Trophoblast cell (in vitro differentiated cells and primary cell): Measurements from ENCODE around the gene HEXIM2.

Source experiments
- DNase-seq, 2 donors: peaks; one replicate each; pipeline ENCODE4 v3.0.0-alpha.2; 2016
- H2AFZ ChIP-seq: 2 replicates; pipeline ENCODE4 v1.6.1; 2013; ENCODE audit warnings: low read length, moderate library complexity, mild to moderate bottlenecking; ENCODE audit not compliant: insufficient read depth, poor library complexity
- H2AK5ac ChIP-seq: 2 replicates; pipeline ENCODE4 v1.6.1; 2013; ENCODE audit warnings: mild to moderate bottlenecking, low read length
- H2BK120ac ChIP-seq: 2 replicates; pipeline ENCODE4 v1.6.1; 2013; ENCODE audit warnings: low read length, mild to moderate bottlenecking, moderate library complexity; ENCODE audit not compliant: insufficient read depth, poor library complexity
- H2BK12ac ChIP-seq: 2 replicates; pipeline ENCODE4 v1.6.1; 2013; ENCODE audit warnings: mild to moderate bottlenecking, low read length, moderate library complexity
- H2BK5ac ChIP-seq: 2 replicates; pipeline ENCODE4 v1.6.1; 2013; ENCODE audit warnings: low read length, low read depth, moderate library complexity, mild to moderate bottlenecking; ENCODE audit not compliant: poor library complexity
- H3K14ac ChIP-seq: 2 replicates; pipeline ENCODE4 v1.6.1; 2013; ENCODE audit warnings: mild to moderate bottlenecking, low read length
- H3K18ac ChIP-seq: 2 replicates; pipeline ENCODE4 v1.6.1; 2013; ENCODE audit warnings: mild to moderate bottlenecking, low read length
- H3K23ac ChIP-seq: 2 replicates; pipeline ENCODE4 v1.6.1; 2013; ENCODE audit warnings: low read length
- H3K27ac ChIP-seq: 2 replicates; pipeline ENCODE4 v1.5.1; 2013; ENCODE audit warnings: low read depth, mild to moderate bottlenecking, inconsistent platforms, low read length, moderate library complexity
- H3K27me3 ChIP-seq: 2 replicates; pipeline ENCODE4 v1.6.1; 2013; ENCODE audit warnings: inconsistent platforms, mild to moderate bottlenecking, low read length, moderate library complexity; ENCODE audit not compliant: insufficient read depth
- H3K36me3 ChIP-seq, 2 experiments: 1 replicate in 1 of 2; 2 replicates in 1 of 2; pipeline ENCODE4 v1.6.1; 2013; ENCODE audit warnings: low read length in 2 of 2, mild to moderate bottlenecking in 2 of 2, moderate library complexity in 1 of 2; ENCODE audit not compliant: insufficient read depth in 2 of 2, control insufficient read depth in 1 of 2
- H3K4ac ChIP-seq: 2 replicates; pipeline ENCODE4 v1.6.1; 2013; ENCODE audit warnings: low read depth, mild to moderate bottlenecking, low read length, moderate library complexity
- H3K4me1 ChIP-seq, 2 experiments: 1 replicate in 1 of 2; 2 replicates in 1 of 2; pipeline ENCODE4 v1.6.1; 2013; ENCODE audit warnings: low read length in 2 of 2, mild to moderate bottlenecking in 2 of 2, moderate library complexity in 1 of 2; ENCODE audit not compliant: insufficient read depth in 2 of 2, control insufficient read depth in 1 of 2
- H3K4me2 ChIP-seq: 2 replicates; pipeline ENCODE4 v1.6.1; 2013; ENCODE audit warnings: inconsistent platforms, mild to moderate bottlenecking, low read length, moderate library complexity
- H3K4me3 ChIP-seq: 2 replicates; pipeline ENCODE4 v1.5.1; 2013; ENCODE audit warnings: mild to moderate bottlenecking, low read depth, low read length, inconsistent platforms
- H3K79me1 ChIP-seq: one replicate; pipeline ENCODE4 v1.6.1; 2013; ENCODE audit warnings: low read length
- H3K79me2 ChIP-seq: 2 replicates; pipeline ENCODE4 v1.6.1; 2013; ENCODE audit warnings: low read length, mild to moderate bottlenecking; ENCODE audit not compliant: control insufficient read depth, insufficient read depth, poor library complexity
- H3K9ac ChIP-seq: 2 replicates; pipeline ENCODE4 v1.6.1; 2013; ENCODE audit warnings: mild to moderate bottlenecking, low read length
- H3K9me3 ChIP-seq: 2 replicates; pipeline ENCODE4 v1.6.1; 2013; ENCODE audit warnings: low read depth, mild to moderate bottlenecking, control low read depth, inconsistent platforms, low read length; ENCODE audit not compliant: insufficient read depth
- H4K12ac ChIP-seq: 2 replicates; pipeline ENCODE4 v1.6.1; 2013; ENCODE audit warnings: low read depth, mild to moderate bottlenecking, low read length, moderate library complexity
- H4K8ac ChIP-seq: 2 replicates; pipeline ENCODE4 v1.6.1; 2013; ENCODE audit warnings: low read depth, mild to moderate bottlenecking, low read length, moderate library complexity
- H4K91ac ChIP-seq: one replicate; pipeline ENCODE4 v1.6.1; 2013; ENCODE audit warnings: low read depth, mild to moderate bottlenecking, low read length, moderate library complexity
- WGBS: extraction: QIAGEN DNeasy Blood & Tissue Kit; methylation state at CpG from one replicate; pipeline ENCODE4 v1.1.7; 2013; ENCODE audit warnings: missing lambda C conversion rate; ENCODE audit not compliant: insufficient read length, insufficient coverage; ENCODE audit errors: extremely low coverage; 5-methylcytosine and 5-hydroxymethylcytosine counted together

The HEXIM2 gene

GRCh38 chr17:45149037-45149668 lies 12.5 kb upstream of the HEXIM2 start:
- peak overlapping the region; percentile 31 for H2BK12ac ChIP-seq
- no peaks in the 10 kb centered on the region for H3K27me3 ChIP-seq
- peaks cover 29% of the 10 kb centered on the region for H3K79me1 ChIP-seq
- no peaks in the 10 kb centered on the region for H3K9me3 ChIP-seq
- H3K4me3 ChIP-seq: peak overlapping the region; percentile 90
- peaks cover 16% of the 10 kb centered on the region for H3K79me2 ChIP-seq
- peak overlapping the region; percentile 64 for H4K8ac ChIP-seq
- H4K91ac ChIP-seq: peak overlapping the region; percentile 86
- peak overlapping the region; percentile 89 for H2BK5ac ChIP-seq
- H4K12ac ChIP-seq: peak overlapping the region; percentile 68
- peak overlapping the region; percentile 81 for H2BK120ac ChIP-seq
- DNase-seq: peak; percentile 58 to 72
- H3K36me3 ChIP-seq: no peaks in the 10 kb centered on the region
- H3K27ac ChIP-seq: peak overlapping the region; percentile 91
- H3K9ac ChIP-seq: peak overlapping the region; percentile 85
- peak overlapping the region; percentile 93 for H3K14ac ChIP-seq
- H3K4me1 ChIP-seq: peaks cover 9 to 23% of the 10 kb centered on the region in 2 experiments
- H3K4me2 ChIP-seq: peak overlapping the region; percentile 88
- peak overlapping the region; percentile 95 for H3K18ac ChIP-seq
- peak overlapping the region; percentile 48 for H2AFZ ChIP-seq
- no peak overlapping the region for H3K23ac ChIP-seq
- H3K4ac ChIP-seq: peak overlapping the region; percentile 75
- peak overlapping the region; percentile 34 for H2AK5ac ChIP-seq
- no CpG with 5 or more reads among the region's 32 CpGs for WGBS

- peak overlapping the region; percentile 93 for H3K14ac ChIP-seq
- peak overlapping the region; percentile 68 for H4K12ac ChIP-seq
- DNase-seq: peak; percentile 25 to 58
- H2AFZ ChIP-seq: no peak overlapping the region
- no CpG with 5 or more reads among the region's 56 CpGs for WGBS
- peak overlapping the region; percentile 85 for H3K9ac ChIP-seq
- peak overlapping the region; percentile 89 for H2BK5ac ChIP-seq
- H3K27me3 ChIP-seq: no peaks in the 10 kb centered on the region
- H3K23ac ChIP-seq: no peak overlapping the region
- H3K4me1 ChIP-seq: peaks cover 4 to 15% of the 10 kb centered on the region in 2 experiments
- peak overlapping the region; percentile 34 for H2AK5ac ChIP-seq
- H2BK12ac ChIP-seq: no peak overlapping the region
- H4K8ac ChIP-seq: peak overlapping the region; percentile 64
- H4K91ac ChIP-seq: peak overlapping the region; percentile 86
- H3K4ac ChIP-seq: peak overlapping the region; percentile 75
- peak overlapping the region; percentile 91 for H3K27ac ChIP-seq
- peak overlapping the region; percentile 56 for H3K18ac ChIP-seq
- peak overlapping the region; percentile 81 for H2BK120ac ChIP-seq
- no peaks in the 10 kb centered on the region for H3K9me3 ChIP-seq
- H3K36me3 ChIP-seq: no peaks in the 10 kb centered on the region
- peak overlapping the region; percentile 90 for H3K4me3 ChIP-seq
- H3K79me2 ChIP-seq: peaks cover 12% of the 10 kb centered on the region
- H3K4me2 ChIP-seq: peak overlapping the region; percentile 88
- H3K79me1 ChIP-seq: peaks cover 21% of the 10 kb centered on the region
Observed at GRCh38 chr17:45149669-45150664, 11.7 kb upstream of the HEXIM2 start.

- no peak overlapping the region for H4K12ac ChIP-seq
Observed at GRCh38 chr17:45150911-45151809, 10.5 kb upstream of the HEXIM2 start.

GRCh38 chr17:45155029-45155428 lies 6.6 kb upstream of the HEXIM2 start:
- Histone ChIP-seq H2AFZ (no peak overlapping the region), H3K27ac (peak overlapping the region; percentile 73), H4K8ac (no peak overlapping the region), H3K9ac (no peak overlapping the region), H4K12ac (no peak overlapping the region), H3K79me1 (peaks cover 5% of the 10 kb centered on the region), H2BK120ac (no peak overlapping the region), H3K18ac (no peak overlapping the region), H3K4me1 (peaks cover 7 to 21% of the 10 kb centered on the region in 2 experiments), H3K79me2 (peaks cover under 1% of the 10 kb centered on the region), H3K4me3 (no peak overlapping the region), H2AK5ac (no peak overlapping the region), H3K23ac (no peak overlapping the region), H2BK5ac (peak overlapping the region; percentile 31), H3K4me2 (peak overlapping the region; percentile 44), H2BK12ac (no peak overlapping the region), H3K14ac (no peak overlapping the region), H3K27me3 (no peaks in the 10 kb centered on the region), H4K91ac (peak overlapping the region; percentile 45), H3K9me3 (no peaks in the 10 kb centered on the region), H3K36me3 (no peaks in the 10 kb centered on the region), H3K4ac (no peak overlapping the region)
- no CpG with 5 or more reads among the region's 4 CpGs for WGBS
- no peak for DNase-seq

More at GRCh38 chr17:45150911-45151809, 10.5 kb upstream of the HEXIM2 start:
- H3K23ac ChIP-seq: no peak overlapping the region
- no peak overlapping the region for H4K91ac ChIP-seq
- H2BK5ac ChIP-seq: no peak overlapping the region
- H3K4ac ChIP-seq: peak overlapping the region; percentile 27
- no peak overlapping the region for H4K8ac ChIP-seq
- H2BK120ac ChIP-seq: no peak overlapping the region
- no peak overlapping the region for H2BK12ac ChIP-seq
- H2AFZ ChIP-seq: no peak overlapping the region
- no peaks in the 10 kb centered on the region for H3K36me3 ChIP-seq
- peak overlapping the region; percentile 19 for H3K27ac ChIP-seq
- no peak overlapping the region for H3K9ac ChIP-seq
- H3K4me2 ChIP-seq: peak overlapping the region; percentile 54
- H3K79me1 ChIP-seq: peaks cover 23% of the 10 kb centered on the region
- H3K18ac ChIP-seq: no peak overlapping the region
- no peaks in the 10 kb centered on the region for H3K9me3 ChIP-seq
- no peak overlapping the region for H3K4me3 ChIP-seq
- H2AK5ac ChIP-seq: no peak overlapping the region
- H3K14ac ChIP-seq: no peak overlapping the region
- no peak for DNase-seq
- no peaks in the 10 kb centered on the region for H3K27me3 ChIP-seq
- peaks cover 8 to 20% of the 10 kb centered on the region in 2 experiments for H3K4me1 ChIP-seq
- peaks cover 12% of the 10 kb centered on the region for H3K79me2 ChIP-seq
- no CpG with 5 or more reads among the region's 8 CpGs for WGBS
